HEK293 (cell line): Measurements from ENCODE around the gene TRABD2A.

ENCODE experiments used
- BCL11A ChIP-seq: fragments of 450-650 bp; formaldehyde crosslinking; IDR thresholded peaks from 2 replicates; pipeline ENCODE4 v1.5.1; 2016; ENCODE audit warnings: low read depth, missing biosample characterization, missing genetic modification characterization
- GLI2 ChIP-seq: fragments of 450-650 bp; formaldehyde crosslinking; IDR thresholded peaks from 2 replicates; pipeline ENCODE4; 2017; ENCODE audit warnings: missing biosample characterization, missing genetic modification characterization, low read depth, borderline replicate concordance
- IKZF3 ChIP-seq: fragments of 450-650 bp; IDR thresholded peaks from 2 replicates; pipeline ENCODE4 v1.5.0; 2018; ENCODE audit warnings: missing biosample characterization, mild to moderate bottlenecking, missing genetic modification characterization, moderate library complexity
- MEIS1 ChIP-seq: sonication (generic); formaldehyde crosslinking; IDR thresholded peaks from 2 replicates; pipeline ENCODE4 v1.8.1; 2022; ENCODE audit warnings: missing genetic modification reagents, mild to moderate bottlenecking, borderline replicate concordance
- RBAK ChIP-seq: fragments of 450-650 bp; formaldehyde crosslinking; IDR thresholded peaks from 2 replicates; pipeline ENCODE4 v1.5.1; 2016; ENCODE audit warnings: missing biosample characterization, missing genetic modification characterization
- SP7 ChIP-seq: fragments of 450-650 bp; formaldehyde crosslinking; IDR thresholded peaks from 2 replicates; pipeline ENCODE4 v1.5.1; 2016; ENCODE audit warnings: missing biosample characterization, missing genetic modification characterization
- ZBTB8A ChIP-seq: fragments of 450-650 bp; formaldehyde crosslinking; IDR thresholded peaks from 2 replicates; pipeline ENCODE4 v1.5.1; 2016; ENCODE audit warnings: missing biosample characterization, missing genetic modification characterization
- ZEB2 ChIP-seq: fragments of 450-650 bp; formaldehyde crosslinking; IDR thresholded peaks from 2 replicates; pipeline ENCODE4 v1.5.1; 2016; ENCODE audit warnings: missing biosample characterization, missing genetic modification characterization
- ZNF138 ChIP-seq: fragments of 450-650 bp; formaldehyde crosslinking; IDR thresholded peaks from 2 replicates; pipeline ENCODE4 v1.5.1; 2016; ENCODE audit warnings: missing biosample characterization, missing genetic modification characterization, borderline replicate concordance
- ZNF157 ChIP-seq: fragments of 450-650 bp; formaldehyde crosslinking; IDR thresholded peaks from 2 replicates; pipeline ENCODE4 v1.5.1; 2016; ENCODE audit warnings: missing biosample characterization, missing genetic modification characterization
- ZNF2 ChIP-seq: fragments of 450-650 bp; formaldehyde crosslinking; IDR thresholded peaks from 2 replicates; pipeline ENCODE4 v1.5.1; 2016; ENCODE audit warnings: missing biosample characterization, missing genetic modification characterization
- ZNF211 ChIP-seq: fragments of 450-650 bp; formaldehyde crosslinking; IDR thresholded peaks from 2 replicates; pipeline ENCODE4 v1.5.1; 2016; ENCODE audit warnings: low read depth, missing biosample characterization, missing genetic modification characterization
- ZNF214 ChIP-seq: fragments of 450-650 bp; formaldehyde crosslinking; IDR thresholded peaks from 2 replicates; pipeline ENCODE4 v1.5.1; 2017; ENCODE audit warnings: missing biosample characterization, mild to moderate bottlenecking, missing genetic modification characterization, borderline replicate concordance
- ZNF24 ChIP-seq: fragments of 450-650 bp; formaldehyde crosslinking; IDR thresholded peaks from 2 replicates; pipeline ENCODE4 v1.5.1; 2016; ENCODE audit warnings: missing biosample characterization, missing genetic modification characterization
- ZNF324 ChIP-seq: fragments of 450-650 bp; formaldehyde crosslinking; IDR thresholded peaks from 2 replicates; pipeline ENCODE4 v1.5.1; 2016; ENCODE audit warnings: missing biosample characterization, missing genetic modification characterization
- ZNF341 ChIP-seq: fragments of 450-650 bp; formaldehyde crosslinking; IDR thresholded peaks from 2 replicates; pipeline ENCODE4; 2016; ENCODE audit warnings: low read depth, missing biosample characterization, missing genetic modification characterization
- ZNF416 ChIP-seq: fragments of 450-650 bp; formaldehyde crosslinking; IDR thresholded peaks from 2 replicates; pipeline ENCODE4 v1.5.1; 2016; ENCODE audit warnings: missing biosample characterization, missing genetic modification characterization
- ZNF501 ChIP-seq: fragments of 450-650 bp; formaldehyde crosslinking; IDR thresholded peaks from 2 replicates; pipeline ENCODE4 v1.5.1; 2016; ENCODE audit warnings: missing biosample characterization, missing genetic modification characterization
- ZNF621 ChIP-seq: fragments of 450-650 bp; formaldehyde crosslinking; IDR thresholded peaks from 2 replicates; pipeline ENCODE4 v1.5.1; 2017; ENCODE audit warnings: missing biosample characterization, missing genetic modification characterization
- ZNF792 ChIP-seq: fragments of 450-650 bp; formaldehyde crosslinking; IDR thresholded peaks from 2 replicates; pipeline ENCODE4 v1.5.1; 2016; ENCODE audit warnings: missing biosample characterization, missing genetic modification characterization
- ZNF843 ChIP-seq: fragments of 450-650 bp; formaldehyde crosslinking; IDR thresholded peaks from 2 replicates; pipeline ENCODE4 v1.5.1; 2016; ENCODE audit warnings: missing biosample characterization, missing genetic modification characterization
- TF ChIP-seq, protein P1 (sequence below): fragments of 450-650 bp; formaldehyde crosslinking; IDR thresholded peaks from 2 replicates; pipeline ENCODE4 v1.5.1; 2016; ENCODE audit warnings: missing biosample characterization, missing genetic modification characterization, low read depth
- TF ChIP-seq, protein P2 (sequence below): fragments of 450-650 bp; formaldehyde crosslinking; IDR thresholded peaks from 2 replicates; pipeline ENCODE4 v1.5.1; 2016; ENCODE audit warnings: missing biosample characterization, missing genetic modification characterization, low read depth
- TF ChIP-seq, protein P3 (sequence below): fragments of 450-650 bp; formaldehyde crosslinking; IDR thresholded peaks from 2 replicates; pipeline ENCODE4 v1.5.1; 2017; ENCODE audit warnings: missing biosample characterization, missing genetic modification characterization
- TF ChIP-seq, protein P4 (sequence below): fragments of 450-650 bp; formaldehyde crosslinking; IDR thresholded peaks from 2 replicates; pipeline ENCODE4 v1.5.1; 2016; ENCODE audit warnings: missing biosample characterization, missing genetic modification characterization
- TF ChIP-seq, protein P5 (sequence below): fragments of 450-650 bp; formaldehyde crosslinking; IDR thresholded peaks from 2 replicates; pipeline ENCODE4 v1.5.1; 2016; ENCODE audit warnings: missing biosample characterization, missing genetic modification characterization
- TF ChIP-seq, protein P6 (sequence below): fragments of 450-650 bp; IDR thresholded peaks from 2 replicates; pipeline ENCODE4 v1.5.1; 2018; ENCODE audit warnings: missing biosample characterization, missing genetic modification characterization
- TF ChIP-seq, protein P7 (sequence below): fragments of 450-650 bp; formaldehyde crosslinking; IDR thresholded peaks from 2 replicates; pipeline ENCODE4 v1.5.1; 2016; ENCODE audit warnings: missing biosample characterization, missing genetic modification characterization

Gene TRABD2A

DNA sequence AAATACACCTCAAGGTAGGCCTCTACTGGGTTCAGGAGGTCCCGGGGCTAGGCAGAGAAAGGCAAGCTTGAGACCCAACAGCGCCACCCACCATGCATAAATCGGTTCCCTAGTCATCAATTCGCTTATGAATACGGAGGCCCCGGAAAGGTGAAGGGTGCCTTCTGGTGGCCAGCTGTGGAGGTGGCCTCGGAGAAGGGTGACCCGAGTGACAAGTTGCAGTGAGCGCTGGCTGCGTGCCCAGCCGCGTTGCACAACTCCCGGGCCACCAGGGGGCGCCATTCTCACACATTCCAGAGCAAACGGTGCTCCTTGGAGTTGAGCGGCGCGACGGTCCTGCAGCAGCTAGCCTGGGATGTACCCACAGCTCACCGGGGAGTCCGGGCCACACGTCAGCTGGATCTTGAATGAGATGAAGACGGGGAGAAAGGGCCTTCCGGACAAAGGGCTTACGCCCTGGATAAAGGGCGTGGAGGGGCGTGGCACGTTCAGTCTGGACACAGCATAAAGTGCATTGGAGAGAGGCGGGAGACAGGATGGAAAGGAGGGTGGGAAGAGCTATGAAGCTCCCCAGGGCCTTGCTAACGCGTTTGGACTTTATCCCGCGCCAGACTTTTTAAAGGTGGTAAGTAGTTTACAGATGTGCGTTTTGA, 45.0 kb upstream of the TRABD2A start (continued):
- TF ChIP-seq, protein P1, sequence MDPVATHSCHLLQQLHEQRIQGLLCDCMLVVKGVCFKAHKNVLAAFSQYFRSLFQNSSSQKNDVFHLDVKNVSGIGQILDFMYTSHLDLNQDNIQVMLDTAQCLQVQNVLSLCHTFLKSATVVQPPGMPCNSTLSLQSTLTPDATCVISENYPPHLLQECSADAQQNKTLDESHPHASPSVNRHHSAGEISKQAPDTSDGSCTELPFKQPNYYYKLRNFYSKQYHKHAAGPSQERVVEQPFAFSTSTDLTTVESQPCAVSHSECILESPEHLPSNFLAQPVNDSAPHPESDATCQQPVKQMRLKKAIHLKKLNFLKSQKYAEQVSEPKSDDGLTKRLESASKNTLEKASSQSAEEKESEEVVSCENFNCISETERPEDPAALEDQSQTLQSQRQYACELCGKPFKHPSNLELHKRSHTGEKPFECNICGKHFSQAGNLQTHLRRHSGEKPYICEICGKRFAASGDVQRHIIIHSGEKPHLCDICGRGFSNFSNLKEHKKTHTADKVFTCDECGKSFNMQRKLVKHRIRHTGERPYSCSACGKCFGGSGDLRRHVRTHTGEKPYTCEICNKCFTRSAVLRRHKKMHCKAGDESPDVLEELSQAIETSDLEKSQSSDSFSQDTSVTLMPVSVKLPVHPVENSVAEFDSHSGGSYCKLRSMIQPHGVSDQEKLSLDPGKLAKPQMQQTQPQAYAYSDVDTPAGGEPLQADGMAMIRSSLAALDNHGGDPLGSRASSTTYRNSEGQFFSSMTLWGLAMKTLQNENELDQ, result no peak
- TF ChIP-seq, protein P2, sequence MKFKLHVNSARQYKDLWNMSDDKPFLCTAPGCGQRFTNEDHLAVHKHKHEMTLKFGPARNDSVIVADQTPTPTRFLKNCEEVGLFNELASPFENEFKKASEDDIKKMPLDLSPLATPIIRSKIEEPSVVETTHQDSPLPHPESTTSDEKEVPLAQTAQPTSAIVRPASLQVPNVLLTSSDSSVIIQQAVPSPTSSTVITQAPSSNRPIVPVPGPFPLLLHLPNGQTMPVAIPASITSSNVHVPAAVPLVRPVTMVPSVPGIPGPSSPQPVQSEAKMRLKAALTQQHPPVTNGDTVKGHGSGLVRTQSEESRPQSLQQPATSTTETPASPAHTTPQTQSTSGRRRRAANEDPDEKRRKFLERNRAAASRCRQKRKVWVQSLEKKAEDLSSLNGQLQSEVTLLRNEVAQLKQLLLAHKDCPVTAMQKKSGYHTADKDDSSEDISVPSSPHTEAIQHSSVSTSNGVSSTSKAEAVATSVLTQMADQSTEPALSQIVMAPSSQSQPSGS (tag by site-specific recombination), result no peak
- TF ChIP-seq GLI2 (tag by site-specific recombination), result no peak
- TF ChIP-seq ZNF157 (tag by site-specific recombination), result no peak
- peak; percentile 64 for TF ChIP-seq ZNF324 (tag by site-specific recombination)
- TF ChIP-seq, protein P3, sequence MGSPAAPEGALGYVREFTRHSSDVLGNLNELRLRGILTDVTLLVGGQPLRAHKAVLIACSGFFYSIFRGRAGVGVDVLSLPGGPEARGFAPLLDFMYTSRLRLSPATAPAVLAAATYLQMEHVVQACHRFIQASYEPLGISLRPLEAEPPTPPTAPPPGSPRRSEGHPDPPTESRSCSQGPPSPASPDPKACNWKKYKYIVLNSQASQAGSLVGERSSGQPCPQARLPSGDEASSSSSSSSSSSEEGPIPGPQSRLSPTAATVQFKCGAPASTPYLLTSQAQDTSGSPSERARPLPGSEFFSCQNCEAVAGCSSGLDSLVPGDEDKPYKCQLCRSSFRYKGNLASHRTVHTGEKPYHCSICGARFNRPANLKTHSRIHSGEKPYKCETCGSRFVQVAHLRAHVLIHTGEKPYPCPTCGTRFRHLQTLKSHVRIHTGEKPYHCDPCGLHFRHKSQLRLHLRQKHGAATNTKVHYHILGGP (tag by site-specific recombination), result no peak
- TF ChIP-seq, protein P4, sequence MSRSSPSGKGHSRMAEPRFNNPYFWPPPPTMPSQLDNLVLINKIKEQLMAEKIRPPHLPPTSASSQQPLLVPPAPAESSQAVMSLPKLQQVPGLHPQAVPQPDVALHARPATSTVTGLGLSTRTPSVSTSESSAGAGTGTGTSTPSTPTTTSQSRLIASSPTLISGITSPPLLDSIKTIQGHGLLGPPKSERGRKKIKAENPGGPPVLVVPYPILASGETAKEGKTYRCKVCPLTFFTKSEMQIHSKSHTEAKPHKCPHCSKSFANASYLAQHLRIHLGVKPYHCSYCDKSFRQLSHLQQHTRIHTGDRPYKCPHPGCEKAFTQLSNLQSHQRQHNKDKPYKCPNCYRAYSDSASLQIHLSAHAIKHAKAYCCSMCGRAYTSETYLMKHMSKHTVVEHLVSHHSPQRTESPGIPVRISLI (tag by site-specific recombination), result peak; percentile 69
- TF ChIP-seq RBAK (tag by site-specific recombination), result no peak
- peak; percentile 74 for TF ChIP-seq SP7
- TF ChIP-seq ZNF211 (tag by site-specific recombination), result no peak
- TF ChIP-seq, protein P5, sequence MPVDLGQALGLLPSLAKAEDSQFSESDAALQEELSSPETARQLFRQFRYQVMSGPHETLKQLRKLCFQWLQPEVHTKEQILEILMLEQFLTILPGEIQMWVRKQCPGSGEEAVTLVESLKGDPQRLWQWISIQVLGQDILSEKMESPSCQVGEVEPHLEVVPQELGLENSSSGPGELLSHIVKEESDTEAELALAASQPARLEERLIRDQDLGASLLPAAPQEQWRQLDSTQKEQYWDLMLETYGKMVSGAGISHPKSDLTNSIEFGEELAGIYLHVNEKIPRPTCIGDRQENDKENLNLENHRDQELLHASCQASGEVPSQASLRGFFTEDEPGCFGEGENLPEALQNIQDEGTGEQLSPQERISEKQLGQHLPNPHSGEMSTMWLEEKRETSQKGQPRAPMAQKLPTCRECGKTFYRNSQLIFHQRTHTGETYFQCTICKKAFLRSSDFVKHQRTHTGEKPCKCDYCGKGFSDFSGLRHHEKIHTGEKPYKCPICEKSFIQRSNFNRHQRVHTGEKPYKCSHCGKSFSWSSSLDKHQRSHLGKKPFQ (tag by site-specific recombination), result no peak
- no peak for TF ChIP-seq ZNF792 (tag by site-specific recombination)
- peak; percentile 92 for TF ChIP-seq ZBTB8A (tag by site-specific recombination)
- TF ChIP-seq, protein P6, sequence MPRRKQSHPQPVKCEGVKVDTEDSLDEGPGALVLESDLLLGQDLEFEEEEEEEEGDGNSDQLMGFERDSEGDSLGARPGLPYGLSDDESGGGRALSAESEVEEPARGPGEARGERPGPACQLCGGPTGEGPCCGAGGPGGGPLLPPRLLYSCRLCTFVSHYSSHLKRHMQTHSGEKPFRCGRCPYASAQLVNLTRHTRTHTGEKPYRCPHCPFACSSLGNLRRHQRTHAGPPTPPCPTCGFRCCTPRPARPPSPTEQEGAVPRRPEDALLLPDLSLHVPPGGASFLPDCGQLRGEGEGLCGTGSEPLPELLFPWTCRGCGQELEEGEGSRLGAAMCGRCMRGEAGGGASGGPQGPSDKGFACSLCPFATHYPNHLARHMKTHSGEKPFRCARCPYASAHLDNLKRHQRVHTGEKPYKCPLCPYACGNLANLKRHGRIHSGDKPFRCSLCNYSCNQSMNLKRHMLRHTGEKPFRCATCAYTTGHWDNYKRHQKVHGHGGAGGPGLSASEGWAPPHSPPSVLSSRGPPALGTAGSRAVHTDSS (tag by site-specific recombination), result no peak
- no peak for TF ChIP-seq ZNF138 (tag by site-specific recombination)
- TF ChIP-seq ZNF621, result no peak
- no peak for TF ChIP-seq ZNF416 (tag by site-specific recombination)
- no peak for TF ChIP-seq BCL11A (tag by site-specific recombination)
- peak; percentile 75 for TF ChIP-seq ZNF341
- no peak for TF ChIP-seq ZNF843 (tag by site-specific recombination)
- no peak for TF ChIP-seq MEIS1
- no peak for TF ChIP-seq ZNF214 (tag by site-specific recombination)
- TF ChIP-seq, protein P7, sequence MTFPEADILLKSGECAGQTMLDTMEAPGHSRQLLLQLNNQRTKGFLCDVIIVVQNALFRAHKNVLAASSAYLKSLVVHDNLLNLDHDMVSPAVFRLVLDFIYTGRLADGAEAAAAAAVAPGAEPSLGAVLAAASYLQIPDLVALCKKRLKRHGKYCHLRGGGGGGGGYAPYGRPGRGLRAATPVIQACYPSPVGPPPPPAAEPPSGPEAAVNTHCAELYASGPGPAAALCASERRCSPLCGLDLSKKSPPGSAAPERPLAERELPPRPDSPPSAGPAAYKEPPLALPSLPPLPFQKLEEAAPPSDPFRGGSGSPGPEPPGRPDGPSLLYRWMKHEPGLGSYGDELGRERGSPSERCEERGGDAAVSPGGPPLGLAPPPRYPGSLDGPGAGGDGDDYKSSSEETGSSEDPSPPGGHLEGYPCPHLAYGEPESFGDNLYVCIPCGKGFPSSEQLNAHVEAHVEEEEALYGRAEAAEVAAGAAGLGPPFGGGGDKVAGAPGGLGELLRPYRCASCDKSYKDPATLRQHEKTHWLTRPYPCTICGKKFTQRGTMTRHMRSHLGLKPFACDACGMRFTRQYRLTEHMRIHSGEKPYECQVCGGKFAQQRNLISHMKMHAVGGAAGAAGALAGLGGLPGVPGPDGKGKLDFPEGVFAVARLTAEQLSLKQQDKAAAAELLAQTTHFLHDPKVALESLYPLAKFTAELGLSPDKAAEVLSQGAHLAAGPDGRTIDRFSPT (tag by site-specific recombination), result peak; percentile 67
- peak; percentile 89 for TF ChIP-seq ZEB2
- TF ChIP-seq IKZF3 (tag by site-specific recombination), result peak; percentile 97
- TF ChIP-seq ZNF24 (tag by site-specific recombination), result peak; percentile 82; the same call in 1 of the 2 replicates
- TF ChIP-seq ZNF501, result peak; percentile 90
- peak; percentile 81 for TF ChIP-seq ZNF2 (tag by site-specific recombination)
